ENCODE measurements around the gene SMC1B. TPM values are rescaled to one million over a fixed set of nuclear protein-coding genes. Genes with fewer than 3 reads are reported as not detected.

SMC1B gene
- polyA plus RNA-seq, 1 donor from 2014 or later: not detected

GRCh38 chr22:45310977-45311531, 102.3 kb downstream of the SMC1B start:
- Histone ChIP-seq H4K20me1 (ENCODE audit: insufficient read depth) (no peaks in the 10 kb centered on the region), H3F3A (ENCODE audit: insufficient read depth, low read length, poor library complexity, severe bottlenecking) (no peaks in the 10 kb centered on the region), H3K4me2 (ENCODE audit: low read length) (peak overlapping the region; percentile 42), H3K27me3 (ENCODE audit: insufficient read depth, low read depth, low read length) (no peaks in the 10 kb centered on the region), H3K79me2 (replicated peaks; ENCODE audit: insufficient read depth, low read length) (peaks cover 3% of the 10 kb centered on the region), H3K27ac (ENCODE audit: low read length) (no peak overlapping the region), H2AFZ (ENCODE audit: low read depth, low read length) (no peak overlapping the region), H3K4me3 (ENCODE audit: low read length) (peak overlapping the region; percentile 92), H3K9me3 (ENCODE audit: low read length) (no peaks in the 10 kb centered on the region), H3K9ac (ENCODE audit: low read length) (no peak overlapping the region), H3K36me3 (ENCODE audit: insufficient read depth, low read length) (no peaks in the 10 kb centered on the region), H3K9me2 (ENCODE audit: insufficient read depth, low read length) (no peaks in the 10 kb centered on the region)
- TF ChIP-seq TAF1 (IDR thresholded peaks at IDR 0.05; ENCODE audit: low read depth) (no peak), EP300 (conservative IDR thresholded peaks at IDR 0.05; ENCODE audit: poor library complexity, severe bottlenecking) (no peak), EZH2 (IDR thresholded peaks at IDR 0.05; ENCODE audit: borderline replicate concordance, insufficient read depth, low read length, poor library complexity, severe bottlenecking) (no peak), CTCF (IDR thresholded peaks at IDR 0.05; ENCODE audit: poor library complexity, severe bottlenecking) (no peak), SMC3 (conservative IDR thresholded peaks at IDR 0.05; ENCODE audit: poor library complexity) (no peak), RAD21 (conservative IDR thresholded peaks at IDR 0.05) (no peak), MXI1 (conservative IDR thresholded peaks at IDR 0.05; ENCODE audit: poor library complexity, severe bottlenecking) (no peak), REST (IDR thresholded peaks at IDR 0.05; ENCODE audit: borderline replicate concordance) (no peak), POLR2AphosphoS5 (IDR thresholded peaks at IDR 0.05) (no peak)

GRCh38 chr22:45310331-45310976, 102.9 kb downstream of the SMC1B start:
- peak overlapping the region; percentile 7 for H2AFZ ChIP-seq (ENCODE audit: low read depth, low read length)
- H3K27me3 ChIP-seq (ENCODE audit: insufficient read depth, low read depth, low read length): no peaks in the 10 kb centered on the region
- no peaks in the 10 kb centered on the region for H4K20me1 ChIP-seq (ENCODE audit: insufficient read depth)
- H3K4me2 ChIP-seq (ENCODE audit: low read length): peak overlapping the region; percentile 42
- H3K79me2 ChIP-seq (replicated peaks; ENCODE audit: insufficient read depth, low read length): peaks cover 3% of the 10 kb centered on the region
- H3K9me3 ChIP-seq (ENCODE audit: low read length): no peaks in the 10 kb centered on the region
- H3K9ac ChIP-seq (ENCODE audit: low read length): peak overlapping the region; percentile 69
- no peak for TF ChIP-seq RAD21 (conservative IDR thresholded peaks at IDR 0.05)
- no peak for TF ChIP-seq SMC3 (conservative IDR thresholded peaks at IDR 0.05; ENCODE audit: poor library complexity)
- TF ChIP-seq POLR2AphosphoS5 (IDR thresholded peaks at IDR 0.05): no peak
- TF ChIP-seq MXI1 (conservative IDR thresholded peaks at IDR 0.05; ENCODE audit: poor library complexity, severe bottlenecking): no peak
- no peak for TF ChIP-seq CTCF (IDR thresholded peaks at IDR 0.05; ENCODE audit: poor library complexity, severe bottlenecking)
- no peak for TF ChIP-seq EZH2 (IDR thresholded peaks at IDR 0.05; ENCODE audit: borderline replicate concordance, insufficient read depth, low read length, poor library complexity, severe bottlenecking)
- TF ChIP-seq TAF1 (IDR thresholded peaks at IDR 0.05; ENCODE audit: low read depth): no peak
- TF ChIP-seq REST (IDR thresholded peaks at IDR 0.05; ENCODE audit: borderline replicate concordance): no peak
- no peak for TF ChIP-seq EP300 (conservative IDR thresholded peaks at IDR 0.05; ENCODE audit: poor library complexity, severe bottlenecking)
- H3K9me2 ChIP-seq (ENCODE audit: insufficient read depth, low read length): no peaks in the 10 kb centered on the region
- H3F3A ChIP-seq (ENCODE audit: insufficient read depth, low read length, poor library complexity, severe bottlenecking): no peaks in the 10 kb centered on the region
- no peaks in the 10 kb centered on the region for H3K36me3 ChIP-seq (ENCODE audit: insufficient read depth, low read length)
- no peak overlapping the region for H3K27ac ChIP-seq (ENCODE audit: low read length)
- H3K4me3 ChIP-seq (ENCODE audit: low read length): peak overlapping the region; percentile 92
